Kidney (tissue), 14 donors: ENCODE data around the gene LRRN4CL. TPM values are rescaled to one million over a fixed set of nuclear protein-coding genes. Genes with fewer than 3 reads are reported as not detected.
A peak's percentile ranks its signal among the peaks of the same experiment; 100 is the strongest.

Experiments used
- DNase-seq, 5 donors: peaks; one replicate each; pipeline ENCODE4 v3.0.0-alpha.2; 2013 to 2020
- FAIRE-seq: peaks from 2 replicates; lab custom pipeline; 2012; peaks lifted over from hg19 to GRCh38; lab: Jason Lieb, UNC
- H3K27ac ChIP-seq, 2 donors: one replicate each; pipeline ENCODE4 v1.7.0; 2013; ENCODE audit warnings: low read depth in 2 of 2, low read length in 2 of 2, inconsistent platforms in 1 of 2
- H3K27me3 ChIP-seq: one replicate; pipeline ENCODE4 v1.7.1; 2013; ENCODE audit warnings: low read length, inconsistent platforms; ENCODE audit not compliant: control insufficient read depth, insufficient read depth
- H3K36me3 ChIP-seq, 3 donors: one replicate each; pipeline versions ENCODE4 v1.7.0 to v1.7.1; 2013; ENCODE audit warnings: low read length in 3 of 3, control low read depth in 1 of 3, inconsistent platforms in 1 of 3; ENCODE audit not compliant: insufficient read depth in 3 of 3, control insufficient read depth in 2 of 3
- H3K4me1 ChIP-seq, 3 donors: one replicate each; pipeline versions ENCODE4 v1.7.0 to v1.7.1; 2013; ENCODE audit warnings: low read length in 3 of 3, inconsistent platforms in 1 of 3, low read depth in 1 of 3; ENCODE audit not compliant: control insufficient read depth in 2 of 3, insufficient read depth in 2 of 3
- H3K4me3 ChIP-seq, 3 donors: one replicate each; pipeline versions ENCODE4 v1.7.0 to v1.8.1; 2013; ENCODE audit warnings: low read length in 3 of 3, control low read depth in 1 of 3, inconsistent platforms in 1 of 3
- H3K9ac ChIP-seq, 3 donors: one replicate each; pipeline versions ENCODE4 v1.7.0 to v1.7.1; 2013; ENCODE audit warnings: low read length in 3 of 3, control low read depth in 1 of 3, inconsistent platforms in 1 of 3
- H3K9me3 ChIP-seq, 3 donors: one replicate each; pipeline versions ENCODE4 v1.7.0 to v1.7.1; 2013; ENCODE audit warnings: low read length in 3 of 3, control low read depth in 1 of 3, inconsistent platforms in 1 of 3; ENCODE audit not compliant: control insufficient read depth in 2 of 3, insufficient read depth in 1 of 3
- intact Hi-C: fragments of 100-400 bp; cut with DNase I; formaldehyde crosslinking; loops from one replicate; pipeline ENCODE4 v1.11.1; 2022
- polyA plus RNA-seq: library from polyadenylated mRNA; stranded (reverse); fragments of 350-450 nt; fragmentation: Illumina TruSeq; extraction: RNeasy Lipid Tissue Mini Kit (QIAGEN cat#74804); gene quantifications from one replicate; pipeline ENCODE4 v1.2.3, GENCODE V29; 2014; ENCODE audit warnings: low read depth, low replicate concordance; ENCODE audit not compliant: insufficient read depth
- total RNA-seq: library from RNA; stranded (reverse); fragmentation: NEBNext Ultra II Directional; extraction: Animal tissue kit (Norgen Biotek cat#: 25700); gene quantifications from one replicate; pipeline ENCODE4 v1.2.1, GENCODE V29; 2021
- TF ChIP-seq, protein P1 (sequence below): IDR thresholded peaks from 3 replicates; pipeline ENCODE4 v1.5.1; 2012; ENCODE audit warnings: mild to moderate bottlenecking, moderate library complexity, borderline replicate concordance; ENCODE audit not compliant: insufficient read depth; ENCODE audit errors: extremely low read depth
- donor health status: control.
- donor health status: control.
- donor health status: control.
- donor health status: control.
- donor health status: control.
- donor health status: DM: yes; HTN: yes; CAD: no.
- donor health status: Normal renal cell carcinoma (clear cell type).

LRRN4CL gene
- total and polyA plus RNA-seq, 2 donors from 2014 or later = 0.58 to 1.2 TPM

DNA sequence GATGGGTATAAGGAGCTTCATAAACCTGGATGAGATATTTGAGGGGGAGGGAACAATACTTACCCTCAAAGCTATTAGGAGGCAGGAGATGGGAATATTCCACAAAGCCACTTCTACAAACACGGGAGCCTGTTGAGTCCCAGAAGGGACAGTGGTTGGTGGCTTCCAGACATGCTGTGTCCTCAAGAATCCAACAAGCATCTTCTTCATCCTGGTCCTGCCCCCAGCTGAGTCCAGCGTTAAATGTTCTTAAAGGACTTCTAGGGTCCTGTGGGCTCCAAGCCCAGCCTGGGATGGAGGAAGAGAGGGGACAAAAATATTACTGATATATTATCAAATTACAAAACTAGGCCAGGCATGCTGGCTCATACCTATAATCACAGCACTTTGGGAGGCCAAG, 21.9 kb downstream of the LRRN4CL start:
- TF ChIP-seq, protein P1, sequence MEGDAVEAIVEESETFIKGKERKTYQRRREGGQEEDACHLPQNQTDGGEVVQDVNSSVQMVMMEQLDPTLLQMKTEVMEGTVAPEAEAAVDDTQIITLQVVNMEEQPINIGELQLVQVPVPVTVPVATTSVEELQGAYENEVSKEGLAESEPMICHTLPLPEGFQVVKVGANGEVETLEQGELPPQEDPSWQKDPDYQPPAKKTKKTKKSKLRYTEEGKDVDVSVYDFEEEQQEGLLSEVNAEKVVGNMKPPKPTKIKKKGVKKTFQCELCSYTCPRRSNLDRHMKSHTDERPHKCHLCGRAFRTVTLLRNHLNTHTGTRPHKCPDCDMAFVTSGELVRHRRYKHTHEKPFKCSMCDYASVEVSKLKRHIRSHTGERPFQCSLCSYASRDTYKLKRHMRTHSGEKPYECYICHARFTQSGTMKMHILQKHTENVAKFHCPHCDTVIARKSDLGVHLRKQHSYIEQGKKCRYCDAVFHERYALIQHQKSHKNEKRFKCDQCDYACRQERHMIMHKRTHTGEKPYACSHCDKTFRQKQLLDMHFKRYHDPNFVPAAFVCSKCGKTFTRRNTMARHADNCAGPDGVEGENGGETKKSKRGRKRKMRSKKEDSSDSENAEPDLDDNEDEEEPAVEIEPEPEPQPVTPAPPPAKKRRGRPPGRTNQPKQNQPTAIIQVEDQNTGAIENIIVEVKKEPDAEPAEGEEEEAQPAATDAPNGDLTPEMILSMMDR = no peak
- Histone ChIP-seq H3K27me3 (no peaks in the 10 kb centered on the region), H3K4me1 (peaks cover 2 to 16% (median 14%) of the 10 kb centered on the region in 3 donors), H3K27ac (no peak overlapping the region), H3K36me3 (no peaks in the 10 kb centered on the region), H3K9ac (no peak overlapping the region), H3K4me3 (no peak overlapping the region), H3K9me3 (no peaks in the 10 kb centered on the region)
- FAIRE-seq (no peak), DNase-seq (no peak)
- intact Hi-C loops = no loop called here

DNA sequence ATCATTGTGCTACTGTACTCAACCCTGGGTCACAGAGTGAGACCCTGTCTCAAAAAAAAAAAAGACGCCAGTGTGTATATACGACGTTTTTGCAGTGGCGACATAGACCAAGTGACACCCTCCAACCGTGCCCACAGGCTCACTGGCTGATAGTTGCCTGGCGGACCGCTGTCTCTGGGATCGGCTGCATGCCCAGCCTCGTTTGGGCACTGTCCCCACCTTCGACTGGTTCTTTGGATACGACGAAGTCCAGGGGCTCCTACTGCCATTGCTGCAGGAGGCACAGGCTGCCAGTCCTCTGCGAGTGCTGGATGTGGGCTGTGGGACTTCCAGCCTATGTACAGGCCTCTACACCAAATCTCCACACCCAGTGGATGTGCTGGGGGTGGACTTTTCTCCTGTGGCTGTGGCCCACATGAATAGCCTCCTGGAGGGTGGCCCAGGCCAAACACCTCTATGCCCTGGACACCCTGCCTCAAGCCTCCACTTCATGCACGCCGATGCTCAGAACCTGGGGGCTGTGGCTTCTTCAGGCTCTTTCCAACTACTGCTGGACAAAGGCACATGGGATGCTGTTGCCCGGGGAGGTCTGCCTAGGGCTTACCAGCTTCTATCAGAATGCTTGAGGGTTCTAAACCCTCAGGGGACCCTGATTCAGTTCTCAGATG, 22.9 kb downstream of the LRRN4CL start:
- no peaks in the 10 kb centered on the region for H3K27me3 ChIP-seq
- H3K9me3 ChIP-seq = no peaks in the 10 kb centered on the region
- DNase-seq (peak in 2 of 5 donors; percentile 52 to 79), FAIRE-seq (no peak)
- TF ChIP-seq, protein P1 = no peak
- peak overlapping the region; percentile 73 to 93 (median 90) for H3K9ac ChIP-seq
- H3K4me1 ChIP-seq = peaks cover 2 to 16% (median 14%) of the 10 kb centered on the region in 3 donors
- H3K27ac ChIP-seq = peak overlapping the region; percentile 79 to 89
- no peaks in the 10 kb centered on the region for H3K36me3 ChIP-seq
- intact Hi-C loops = no loop called here
- H3K4me3 ChIP-seq = peak overlapping the region; percentile 87 to 94 (median 93)

DNA sequence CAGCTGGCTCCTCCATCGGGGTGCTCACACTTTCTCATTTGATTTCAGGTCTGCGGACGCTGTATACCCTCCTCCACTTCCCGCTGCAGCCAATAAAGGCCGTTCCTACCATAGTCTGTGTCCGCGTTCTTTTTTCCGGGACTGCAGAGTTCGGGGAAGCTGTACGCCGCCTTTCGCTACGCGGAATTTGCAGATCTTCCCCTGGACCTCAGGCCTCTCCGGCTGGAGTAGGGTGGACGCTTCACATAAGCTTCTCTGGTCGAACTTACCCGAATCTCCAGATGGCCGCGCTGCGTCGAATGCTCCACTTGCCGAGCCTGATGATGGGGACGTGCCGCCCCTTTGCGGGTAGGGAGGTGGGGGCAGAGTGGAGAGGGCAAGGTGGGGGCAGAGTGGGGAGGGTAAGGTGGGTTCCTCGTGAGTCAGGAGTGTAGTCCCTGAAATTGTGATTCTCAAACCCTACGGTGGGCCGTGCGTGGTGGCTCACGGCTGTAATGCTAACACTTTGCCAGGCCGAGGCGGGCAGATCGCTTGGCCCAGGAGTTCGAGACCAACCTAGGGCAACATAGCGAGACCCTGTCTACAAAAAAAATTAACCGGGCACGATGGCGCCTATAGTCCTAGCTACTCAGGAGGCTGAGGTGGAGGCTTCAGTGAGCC, 23.6 kb downstream of the LRRN4CL start:
- no peak for FAIRE-seq
- peak overlapping the region; percentile 79 to 89 for H3K27ac ChIP-seq
- TF ChIP-seq, protein P1 = no peak
- H3K9ac ChIP-seq = peak overlapping the region; percentile 73 to 93 (median 90)
- peak overlapping the region; percentile 87 to 94 (median 93) for H3K4me3 ChIP-seq
- H3K4me1 ChIP-seq = peaks cover 2 to 16% (median 11%) of the 10 kb centered on the region in 3 donors
- H3K36me3 ChIP-seq = no peaks in the 10 kb centered on the region
- intact Hi-C loops = no loop called here
- no peaks in the 10 kb centered on the region for H3K27me3 ChIP-seq
- DNase-seq = peak in 4 of 5 donors; percentile 83 to 87 (median 84)
- no peaks in the 10 kb centered on the region for H3K9me3 ChIP-seq
